ENCODE data around the gene ACP2.
"Not testable (repeated sequence)": the region's sequence is repeated elsewhere in the genome, so short reads cannot be mapped to it uniquely, and the experiment has no call there.

ACP2 gene

DNA sequence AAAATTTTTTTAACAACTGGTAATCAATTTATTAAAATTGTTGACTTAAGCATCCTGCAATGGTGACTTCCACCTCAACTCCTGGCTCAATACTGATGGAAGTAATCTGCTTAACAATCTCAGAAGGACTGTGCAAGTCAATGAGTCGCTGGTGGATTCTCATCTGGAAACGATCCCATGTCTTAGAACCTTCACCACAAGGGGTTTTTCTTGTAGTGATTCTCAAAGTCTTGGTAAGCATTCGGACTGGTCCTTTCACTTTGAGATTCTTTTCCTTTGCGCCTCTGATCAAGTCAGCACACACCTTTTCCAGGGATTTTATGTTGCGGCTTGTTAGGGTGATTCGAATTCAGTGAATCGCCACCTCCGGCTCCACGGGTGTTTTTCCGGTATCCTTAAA, 57.5 kb downstream of the ACP2 start:
- DNase-seq = not testable (repeated sequence)
